Subcutaneous adipose tissue (tissue), 4 donors: ENCODE results near the gene HS6ST3. TPM values are rescaled to one million over a fixed set of nuclear protein-coding genes. Genes with fewer than 3 reads are reported as not detected.

Experiments used
- total RNA-seq, 4 donors: library from RNA; depleted of rRNA; stranded (reverse); fragments of >200 nt; gene quantifications; one replicate each; pipeline ENCODE4 v1.1.0, GENCODE V29; 2016
- TF ChIP-seq, protein P1 (sequence below): fragments of 450-650 bp; IDR thresholded peaks from one replicate; pipeline ENCODE4 v1.5.1; 2016; ENCODE audit warnings: low read depth, mild to moderate bottlenecking, control low read depth, antibody characterized with exemption, moderate library complexity

Gene HS6ST3
- total RNA-seq, 4 donors from 2014 or later: 0.33 to 1.3 (median 0.99) TPM

DNA sequence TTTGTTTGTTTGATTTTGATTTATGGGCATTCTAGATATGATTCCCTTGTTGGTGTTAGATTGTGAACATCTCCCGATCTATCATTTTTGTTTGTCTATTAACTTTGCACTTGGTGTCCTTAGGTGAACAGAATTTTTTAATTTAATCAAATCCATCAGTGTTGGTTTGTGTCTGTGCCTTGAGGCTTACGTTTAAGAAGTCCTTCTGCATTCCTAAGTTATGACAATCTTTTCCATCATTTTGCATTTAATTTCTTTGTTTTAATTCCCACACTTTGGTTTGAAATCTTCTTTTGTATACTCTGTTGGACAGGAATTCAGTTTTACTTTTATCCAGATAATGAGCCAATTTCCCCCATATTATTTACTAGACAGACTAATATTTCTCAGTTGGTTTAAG, 421.7 kb downstream of the HS6ST3 start:
- TF ChIP-seq, protein P1, sequence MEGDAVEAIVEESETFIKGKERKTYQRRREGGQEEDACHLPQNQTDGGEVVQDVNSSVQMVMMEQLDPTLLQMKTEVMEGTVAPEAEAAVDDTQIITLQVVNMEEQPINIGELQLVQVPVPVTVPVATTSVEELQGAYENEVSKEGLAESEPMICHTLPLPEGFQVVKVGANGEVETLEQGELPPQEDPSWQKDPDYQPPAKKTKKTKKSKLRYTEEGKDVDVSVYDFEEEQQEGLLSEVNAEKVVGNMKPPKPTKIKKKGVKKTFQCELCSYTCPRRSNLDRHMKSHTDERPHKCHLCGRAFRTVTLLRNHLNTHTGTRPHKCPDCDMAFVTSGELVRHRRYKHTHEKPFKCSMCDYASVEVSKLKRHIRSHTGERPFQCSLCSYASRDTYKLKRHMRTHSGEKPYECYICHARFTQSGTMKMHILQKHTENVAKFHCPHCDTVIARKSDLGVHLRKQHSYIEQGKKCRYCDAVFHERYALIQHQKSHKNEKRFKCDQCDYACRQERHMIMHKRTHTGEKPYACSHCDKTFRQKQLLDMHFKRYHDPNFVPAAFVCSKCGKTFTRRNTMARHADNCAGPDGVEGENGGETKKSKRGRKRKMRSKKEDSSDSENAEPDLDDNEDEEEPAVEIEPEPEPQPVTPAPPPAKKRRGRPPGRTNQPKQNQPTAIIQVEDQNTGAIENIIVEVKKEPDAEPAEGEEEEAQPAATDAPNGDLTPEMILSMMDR: no peak

- TF ChIP-seq, protein P1: no peak
These were observed 429.5 kb downstream of the HS6ST3 start for GRCh38 chr13:96519380-96519779.

DNA sequence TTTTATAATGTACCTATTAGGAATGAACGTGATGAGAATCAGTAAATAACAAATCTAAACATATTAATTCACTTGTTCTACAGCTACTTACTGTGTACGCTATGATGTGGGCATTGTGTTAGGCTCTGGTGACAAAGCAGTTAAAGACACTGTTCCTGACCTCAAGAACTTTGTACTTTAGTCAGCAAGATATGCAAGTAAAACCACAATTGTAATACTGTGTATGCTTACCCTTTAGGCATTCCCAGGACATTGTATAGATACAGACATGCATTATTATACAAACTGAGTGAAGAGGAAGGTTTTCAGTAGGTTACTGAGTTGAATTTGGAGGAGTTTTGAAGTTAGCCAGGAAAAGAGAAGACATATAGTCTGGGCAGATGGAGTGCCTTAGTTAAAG, 435.8 kb downstream of the HS6ST3 start:
- TF ChIP-seq, protein P1: no peak

DNA sequence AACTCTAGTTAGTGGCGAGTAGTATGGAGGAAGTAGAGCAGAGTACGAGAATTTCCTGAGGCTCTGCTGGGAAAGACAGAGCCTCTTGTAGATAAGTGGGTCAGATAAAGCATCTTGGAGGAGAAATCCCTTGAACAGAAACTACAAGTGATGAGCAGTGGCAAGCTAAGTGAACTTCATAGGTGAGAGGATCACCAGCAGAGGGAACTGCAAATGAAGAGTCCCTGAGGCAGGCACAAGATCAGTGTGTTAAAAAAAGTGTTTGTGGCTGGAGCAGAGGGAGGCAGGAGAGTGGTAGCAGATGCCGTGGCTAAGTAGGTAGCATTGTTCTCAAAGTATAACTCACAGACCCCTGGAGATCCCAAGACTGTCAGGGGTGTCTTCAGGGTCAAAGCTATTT, 437.6 kb downstream of the HS6ST3 start:
- TF ChIP-seq, protein P1: no peak

DNA sequence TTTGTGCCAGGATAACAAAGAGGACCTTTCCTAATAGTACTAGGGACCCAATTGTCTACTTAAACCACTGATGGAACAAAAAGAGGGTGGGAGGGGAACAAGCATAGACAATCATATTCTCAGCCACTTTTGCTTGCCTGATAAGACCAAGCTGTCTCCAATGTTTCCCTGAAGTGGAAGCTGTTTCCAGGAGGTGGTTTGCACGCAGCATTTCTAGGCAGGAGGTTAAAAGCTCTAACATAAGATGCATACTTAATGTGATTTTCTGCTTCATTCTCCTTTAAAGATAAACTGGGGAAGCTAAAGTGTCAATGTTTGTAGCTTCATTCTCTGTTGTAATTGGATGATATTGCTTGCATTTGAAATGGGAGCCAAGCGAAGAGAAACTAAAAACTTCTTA, 442.9 kb downstream of the HS6ST3 start:
- TF ChIP-seq, protein P1: no peak

DNA sequence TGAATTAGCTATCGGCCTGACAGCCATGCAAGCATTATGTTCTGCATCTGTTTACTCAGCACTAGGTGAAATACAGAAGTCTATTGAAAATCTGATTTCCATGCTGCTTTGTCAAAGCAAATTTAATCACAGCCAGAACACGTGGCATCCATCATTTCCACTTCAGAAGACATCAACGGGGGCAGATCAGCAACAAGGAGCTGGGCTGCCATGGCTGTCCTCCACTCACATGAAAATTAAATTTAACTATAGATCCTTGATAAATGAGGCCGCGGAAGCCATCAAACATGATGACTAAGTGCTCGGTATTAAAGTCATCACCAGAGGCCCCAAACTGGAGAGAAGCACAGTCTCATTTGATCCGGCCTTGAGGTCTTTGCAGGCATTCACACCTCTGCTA, 443.5 kb downstream of the HS6ST3 start:
- TF ChIP-seq, protein P1: no peak

GRCh38 chr13:96539791-96540190, 449.9 kb downstream of the HS6ST3 start:
- TF ChIP-seq, protein P1: no peak

GRCh38 chr13:96540670-96541069, 450.8 kb downstream of the HS6ST3 start:
- TF ChIP-seq, protein P1: no peak
